Adrenal gland (tissue), 12 donors: ENCODE results near the gene IQGAP2. TPM values are rescaled to one million over a fixed set of nuclear protein-coding genes. Genes with fewer than 3 reads are reported as not detected.

ENCODE experiments used
- DNase-seq, 7 donors: peaks; one replicate each; pipeline ENCODE4 v3.0.0-alpha.2; 2019 to 2020
- H3K27ac ChIP-seq, 5 donors: fragments of 200-600 bp; sonication (generic) in 4 of 5; 1 replicate in 3 of 5; 2 replicates in 2 of 5; pipeline versions ENCODE4 v1.5.1 to v1.8.0; 2016 to 2020; ENCODE audit warnings: mild to moderate bottlenecking in 1 of 5
- H3K27me3 ChIP-seq: fragments of 200-600 bp; 2 replicates; pipeline ENCODE4 v1.8.0; 2021
- H3K36me3 ChIP-seq, 2 donors: fragments of 200-600 bp; replicated peaks in 1 of 2; 1 replicate in 1 of 2; 2 replicates in 1 of 2; pipeline versions ENCODE4 v1.5.1 to v1.8.0; 2018 to 2022
- H3K4me1 ChIP-seq, 2 donors: fragments of 200-600 bp; replicated peaks in 1 of 2; 1 replicate in 1 of 2; 2 replicates in 1 of 2; pipeline versions ENCODE4 v1.5.1 to v1.8.0; 2018 to 2021
- H3K4me3 ChIP-seq, 4 donors: fragments of 200-600 bp; sonication (generic) in 3 of 4; one replicate each; pipeline ENCODE4 v1.5.1; 2016 to 2018
- H3K9me3 ChIP-seq, 3 donors: fragments of 200-600 bp; sonication (generic) in 1 of 3; replicated peaks in 1 of 3; 1 replicate in 2 of 3; 2 replicates in 1 of 3; pipeline versions ENCODE4 v1.5.1 to v1.8.0; 2016 to 2021
- POLR2A ChIP-seq, 2 donors: fragments of 450-650 bp; IDR thresholded peaks; one replicate each; pipeline ENCODE4 v1.6.1; 2017; ENCODE audit warnings: antibody characterized with exemption in 2 of 2, mild to moderate bottlenecking in 2 of 2, moderate library complexity in 1 of 2
- WGBS, 4 donors: extraction: QIAGEN DNeasy Blood & Tissue Kit in 2 of 4; methylation state at CpG; one replicate each; pipeline versions ENCODE4 v1.1.5 to v1.1.7; 2013 to 2017; 5-methylcytosine and 5-hydroxymethylcytosine counted together
- intact Hi-C, 2 donors: fragments of 100-400 bp; cut with DNase I; formaldehyde crosslinking; loops; one replicate each; pipeline versions ENCODE4 v1.14.1 to v1.15.0; 2022 to 2023
- polyA plus RNA-seq, 3 donors: library from polyadenylated mRNA; stranded (reverse); fragments of 200-250 nt in 2 of 3; fragments of 350-450 nt in 1 of 3; fragmentation: Illumina TruSeq in 1 of 3; extraction: RNeasy Lipid Tissue Mini Kit (QIAGEN cat#74804) in 1 of 3; gene quantifications; one replicate each; pipeline ENCODE4 v1.2.3, GENCODE V29; 2013 to 2014
- total RNA-seq, 9 donors: library from RNA; depleted of rRNA in 4 of 9; stranded (reverse); fragments of >200 nt in 4 of 9; fragments of 120-200 nt in 1 of 9; fragmentation: NEBNext Ultra II Directional in 1 of 9; extraction: Animal tissue kit (Norgen Biotek cat#: 25700) in 1 of 9; gene quantifications; one replicate each; pipeline versions ENCODE4 v1.1.0 to v1.2.4, GENCODE V29; 2013 to 2023
- TF ChIP-seq, protein P1 (sequence below), 6 experiments: fragments of 450-650 bp in 4 of 6; fragments of 200-600 bp in 2 of 6; sonication (generic) in 1 of 6; IDR thresholded peaks; 1 replicate in 5 of 6; 2 replicates in 1 of 6; pipeline versions ENCODE4 v1.5.1 to v1.8.0; 2016 to 2021; ENCODE audit warnings: antibody characterized with exemption in 6 of 6, mild to moderate bottlenecking in 2 of 6, moderate library complexity in 1 of 6
- donor health status: healthy with polysubstance abuse.
- donor health status: Bipolar disorder and iron deficiency.
- donor health status: DM: yes; HTN: yes; CAD: no.
- donor health status: DM: no; HTN: no; CAD: no.
- donor health status: DM: no; HTN: no; CAD: no.
- donor health status: DM: yes; HTN: yes; CAD: no.

IQGAP2 gene
- total and polyA plus RNA-seq, 12 donors: 14.9 to 77.3 (median 36.1) TPM

GRCh38 chr5:76649140-76649539, 246.1 kb downstream of the IQGAP2 start:
- Histone ChIP-seq H3K27me3 (no peaks in the 10 kb centered on the region), H3K9me3 (peaks cover 0 to 10% (median 6%) of the 10 kb centered on the region in 3 donors), H3K27ac (no peak overlapping the region), H3K4me1 (no peaks in the 10 kb centered on the region), H3K36me3 (no peaks in the 10 kb centered on the region), H3K4me3 (no peak overlapping the region)
- no peak for TF ChIP-seq POLR2A (IDR thresholded peaks at IDR 0.05)
- TF ChIP-seq, protein P1, sequence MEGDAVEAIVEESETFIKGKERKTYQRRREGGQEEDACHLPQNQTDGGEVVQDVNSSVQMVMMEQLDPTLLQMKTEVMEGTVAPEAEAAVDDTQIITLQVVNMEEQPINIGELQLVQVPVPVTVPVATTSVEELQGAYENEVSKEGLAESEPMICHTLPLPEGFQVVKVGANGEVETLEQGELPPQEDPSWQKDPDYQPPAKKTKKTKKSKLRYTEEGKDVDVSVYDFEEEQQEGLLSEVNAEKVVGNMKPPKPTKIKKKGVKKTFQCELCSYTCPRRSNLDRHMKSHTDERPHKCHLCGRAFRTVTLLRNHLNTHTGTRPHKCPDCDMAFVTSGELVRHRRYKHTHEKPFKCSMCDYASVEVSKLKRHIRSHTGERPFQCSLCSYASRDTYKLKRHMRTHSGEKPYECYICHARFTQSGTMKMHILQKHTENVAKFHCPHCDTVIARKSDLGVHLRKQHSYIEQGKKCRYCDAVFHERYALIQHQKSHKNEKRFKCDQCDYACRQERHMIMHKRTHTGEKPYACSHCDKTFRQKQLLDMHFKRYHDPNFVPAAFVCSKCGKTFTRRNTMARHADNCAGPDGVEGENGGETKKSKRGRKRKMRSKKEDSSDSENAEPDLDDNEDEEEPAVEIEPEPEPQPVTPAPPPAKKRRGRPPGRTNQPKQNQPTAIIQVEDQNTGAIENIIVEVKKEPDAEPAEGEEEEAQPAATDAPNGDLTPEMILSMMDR (IDR thresholded peaks at IDR 0.05): no peak
- no peak for DNase-seq
- WGBS, 4 donors: 93 to 98% (median 94%) methylated on average over 2 of the region's 2 CpGs
- intact Hi-C loops: no loop called here

DNA sequence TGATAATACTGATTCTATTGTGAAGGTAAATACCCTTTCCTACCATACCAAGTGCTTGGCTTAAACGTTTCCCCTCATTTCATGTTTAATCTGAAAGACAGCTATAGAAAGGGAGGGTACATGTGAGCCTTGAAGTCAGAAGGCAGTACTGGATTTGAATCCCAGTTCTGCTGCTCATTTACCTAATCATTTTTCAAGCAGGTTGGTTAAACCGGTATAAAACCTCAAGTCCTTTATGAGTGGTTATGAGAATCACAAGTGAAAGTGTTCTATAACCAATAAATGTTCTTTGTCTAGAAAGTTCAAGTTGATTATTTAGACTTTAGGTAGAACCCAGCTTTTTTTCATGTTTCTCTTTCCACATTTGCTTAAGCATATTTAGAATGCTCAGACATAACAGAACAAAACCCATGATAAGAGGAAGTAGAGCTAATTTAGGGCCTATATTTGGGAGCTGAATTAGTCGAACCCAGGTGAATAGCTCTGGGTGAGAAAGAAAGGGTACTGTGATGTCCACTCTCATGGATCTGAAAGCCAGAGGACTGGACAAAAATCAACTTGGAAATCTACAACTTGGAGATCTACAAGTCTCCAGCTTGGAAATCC, 249.8 kb downstream of the IQGAP2 start:
- 85 to 88% (median 87%) methylated on average over 3 of the region's 3 CpGs for WGBS, 4 donors

DNA sequence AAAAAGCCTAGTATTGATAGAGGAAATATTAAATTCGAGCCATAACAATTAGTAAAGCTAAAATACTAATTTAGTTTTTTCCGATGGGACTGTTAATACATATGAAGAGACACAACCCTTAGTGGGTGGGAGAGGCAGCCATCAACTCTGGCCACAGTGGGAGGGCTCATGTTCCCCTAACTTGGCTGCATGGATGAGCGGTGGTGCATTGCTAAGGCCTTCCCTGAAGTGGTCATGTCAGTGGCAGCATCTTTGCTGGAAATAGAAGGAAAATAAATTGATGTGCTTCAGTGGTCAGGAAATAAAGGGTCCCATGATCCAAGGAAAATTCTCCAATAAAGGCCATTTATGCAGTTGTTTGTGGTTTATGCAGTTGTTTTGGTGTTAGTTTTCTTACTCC, 254.0 kb downstream of the IQGAP2 start:
- Histone ChIP-seq H3K27ac (no peak overlapping the region), H3K27me3 (no peaks in the 10 kb centered on the region), H3K4me1 (peaks cover 0 to 5% of the 10 kb centered on the region in 2 donors), H3K36me3 (peaks cover 0 to 10% of the 10 kb centered on the region in 2 donors), H3K4me3 (no peak overlapping the region), H3K9me3 (no peaks in the 10 kb centered on the region)
- intact Hi-C loops: no loop called here
- 91 to 98% (median 98%) methylated on average over 3 of the region's 3 CpGs for WGBS, 4 donors
- no peak for TF ChIP-seq POLR2A (IDR thresholded peaks at IDR 0.05)
- TF ChIP-seq, protein P1 (IDR thresholded peaks at IDR 0.05): no peak
- no peak for DNase-seq

More for the DNA sequence above, 249.8 kb downstream of the IQGAP2 start:
- no peak for DNase-seq
- Histone ChIP-seq H3K4me3 (no peak overlapping the region), H3K27ac (no peak overlapping the region), H3K4me1 (no peaks in the 10 kb centered on the region), H3K9me3 (peaks cover 0 to 10% (median 6%) of the 10 kb centered on the region in 3 donors), H3K36me3 (no peaks in the 10 kb centered on the region), H3K27me3 (no peaks in the 10 kb centered on the region)
- TF ChIP-seq POLR2A (IDR thresholded peaks at IDR 0.05): no peak
- TF ChIP-seq, protein P1 (IDR thresholded peaks at IDR 0.05): no peak
- intact Hi-C loops: no loop called here

GRCh38 chr5:76657683-76658311, 254.7 kb downstream of the IQGAP2 start:
- intact Hi-C loops: no loop called here

More at GRCh38 chr5:76657683-76658311, 254.7 kb downstream of the IQGAP2 start:
- TF ChIP-seq, protein P1 (IDR thresholded peaks at IDR 0.05): no peak
- H3K36me3 ChIP-seq: peaks cover 0 to 10% of the 10 kb centered on the region in 2 donors
- H3K27me3 ChIP-seq: no peaks in the 10 kb centered on the region
- no peak overlapping the region for H3K4me3 ChIP-seq
- peak overlapping the region in 1 of 5 donors; percentile 32 for H3K27ac ChIP-seq
- WGBS, 4 donors: 49 to 70% (median 57%) methylated on average over 6 of the region's 6 CpGs
- H3K9me3 ChIP-seq: no peaks in the 10 kb centered on the region
- peaks cover 0 to 5% of the 10 kb centered on the region in 2 donors for H3K4me1 ChIP-seq
- no peak for DNase-seq
